ENCODE data around the gene RIMS3. TPM values are rescaled to one million over a fixed set of nuclear protein-coding genes. Genes with fewer than 3 reads are reported as not detected.

RIMS3 gene
- total RNA-seq = under 0.01 and 0.20 TPM in 2 replicates

GRCh38 chr1:40665335-40666171 lies at the start of gene RIMS3:
TSS of gene RIMS3 (minus strand) at chr1:40665682. CDS start at chr1:40641925, 23,757 bp downstream.

DNA sequence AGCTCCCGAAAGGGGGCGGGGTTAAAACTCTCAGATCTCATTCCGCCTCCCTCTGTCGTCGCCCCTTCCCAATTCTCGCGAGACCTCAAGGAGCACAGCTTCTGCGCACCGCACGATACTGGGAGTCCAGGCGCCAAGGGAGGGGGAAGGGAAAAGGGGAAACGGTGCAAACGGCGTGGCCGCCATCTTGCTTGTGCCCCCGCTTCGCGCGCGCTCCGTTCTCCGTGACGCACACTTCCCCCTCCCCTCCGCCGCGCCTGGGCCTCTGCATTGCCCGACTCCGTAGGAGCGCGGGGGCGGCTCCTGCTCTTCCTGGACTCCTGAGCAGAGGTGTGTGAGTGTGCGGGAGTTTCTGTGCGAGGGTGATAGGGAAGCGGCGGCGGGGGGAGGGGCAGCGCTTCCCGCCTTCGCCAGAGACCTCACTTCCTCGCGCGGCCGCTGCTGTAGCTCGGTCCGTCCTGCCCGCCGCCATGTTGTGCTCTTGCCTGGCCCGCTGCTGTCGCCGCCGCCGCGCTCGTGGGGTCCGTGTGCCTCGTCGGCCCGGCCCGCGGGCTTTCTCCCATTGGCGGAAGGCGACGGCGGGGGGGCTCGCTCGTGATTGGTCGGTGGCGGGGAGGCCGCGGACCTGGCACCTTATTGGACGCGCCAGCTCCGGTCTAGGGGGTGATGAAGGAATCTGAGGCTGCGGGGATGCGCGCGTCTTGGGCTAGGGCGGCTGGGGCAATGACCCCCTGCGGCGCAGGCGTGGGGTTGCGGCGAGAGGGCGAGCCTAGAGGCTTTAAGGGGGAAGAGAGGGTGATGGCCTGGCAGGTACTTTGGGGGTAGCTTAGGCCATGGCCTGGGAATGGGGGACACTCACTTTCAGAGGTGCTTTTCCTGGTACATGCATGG lies 26.3 kb upstream of the RIMS3 start, which contains the start of gene NFYC:
Gene NFYC, plus strand, starts transcription at position 167 of the 891 bp plus-strand sequence. CDS start 47,140 bp downstream, outside the sequence.

Other genes with a start within 250 kb of the RIMS3 start
- 2.9 and 4.9 TPM in 2 replicates for gene ZFP69B, start 215.2 kb downstream of the RIMS3 start, total RNA-seq
- 4.1 and 4.4 TPM in 2 replicates for gene ZFP69, start 188.4 kb downstream of the RIMS3 start, total RNA-seq
- gene EXO5, start 156.9 kb downstream of the RIMS3 start, total RNA-seq = 5.9 and 6.6 TPM in 2 replicates
- 2.7 and 3.3 TPM in 2 replicates for gene ZNF684, start 134.0 kb downstream of the RIMS3 start, total RNA-seq
- gene NFYC, start 26.0 kb upstream of the RIMS3 start, total RNA-seq = 20.2 and 27.4 TPM in 2 replicates
- not detected in 2 replicates for gene KCNQ4, start 118.1 kb upstream of the RIMS3 start, total RNA-seq
- gene CITED4, start 196.7 kb upstream of the RIMS3 start, total RNA-seq = 1.8 and 7.8 TPM in 2 replicates

Measured in subcutaneous preadipocyte (primary cell).